Measurements from ENCODE around the gene TMEM200A.
A peak's percentile ranks its signal among the peaks of the same experiment; 100 is the strongest.

The TMEM200A gene

DNA sequence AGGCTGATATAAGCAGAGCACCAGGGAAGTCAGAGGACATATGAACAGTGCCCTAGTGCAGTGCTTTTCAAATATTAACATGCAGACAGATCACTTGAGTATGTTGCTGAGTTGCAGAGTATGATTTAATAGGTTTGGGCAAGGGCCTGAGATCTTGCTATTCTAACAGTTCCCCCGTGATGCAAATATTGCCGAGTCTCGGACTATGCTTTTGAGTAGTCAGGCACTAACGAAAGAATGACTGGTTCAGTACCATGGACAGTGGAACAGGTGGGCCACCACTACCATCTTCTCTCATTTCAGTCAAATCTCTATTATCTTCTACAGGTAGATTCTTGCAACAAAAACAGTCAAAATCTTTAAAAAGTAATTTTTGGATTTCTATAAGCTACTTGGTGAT is 3.7 kb upstream of the TMEM200A start:
- no peaks in the 10 kb centered on the region for H3K36me3 ChIP-seq (replicated peaks)
- no peak overlapping the region for H3K4me3 ChIP-seq (ENCODE audit: low read depth, low read length)
- no peak overlapping the region for H3K27ac ChIP-seq
- in situ Hi-C loops (cut with HindIII; ENCODE audit: low pct_ligation_motif_present, low sequenced_read_pairs): no loop called here
- TF ChIP-seq, protein P1, sequence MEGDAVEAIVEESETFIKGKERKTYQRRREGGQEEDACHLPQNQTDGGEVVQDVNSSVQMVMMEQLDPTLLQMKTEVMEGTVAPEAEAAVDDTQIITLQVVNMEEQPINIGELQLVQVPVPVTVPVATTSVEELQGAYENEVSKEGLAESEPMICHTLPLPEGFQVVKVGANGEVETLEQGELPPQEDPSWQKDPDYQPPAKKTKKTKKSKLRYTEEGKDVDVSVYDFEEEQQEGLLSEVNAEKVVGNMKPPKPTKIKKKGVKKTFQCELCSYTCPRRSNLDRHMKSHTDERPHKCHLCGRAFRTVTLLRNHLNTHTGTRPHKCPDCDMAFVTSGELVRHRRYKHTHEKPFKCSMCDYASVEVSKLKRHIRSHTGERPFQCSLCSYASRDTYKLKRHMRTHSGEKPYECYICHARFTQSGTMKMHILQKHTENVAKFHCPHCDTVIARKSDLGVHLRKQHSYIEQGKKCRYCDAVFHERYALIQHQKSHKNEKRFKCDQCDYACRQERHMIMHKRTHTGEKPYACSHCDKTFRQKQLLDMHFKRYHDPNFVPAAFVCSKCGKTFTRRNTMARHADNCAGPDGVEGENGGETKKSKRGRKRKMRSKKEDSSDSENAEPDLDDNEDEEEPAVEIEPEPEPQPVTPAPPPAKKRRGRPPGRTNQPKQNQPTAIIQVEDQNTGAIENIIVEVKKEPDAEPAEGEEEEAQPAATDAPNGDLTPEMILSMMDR (IDR thresholded peaks at IDR 0.05; ENCODE audit: low read depth, low read length, missing control alignments): no peak
- no peak for DNase-seq
- no peaks in the 10 kb centered on the region for H3K27me3 ChIP-seq (replicated peaks)

DNA sequence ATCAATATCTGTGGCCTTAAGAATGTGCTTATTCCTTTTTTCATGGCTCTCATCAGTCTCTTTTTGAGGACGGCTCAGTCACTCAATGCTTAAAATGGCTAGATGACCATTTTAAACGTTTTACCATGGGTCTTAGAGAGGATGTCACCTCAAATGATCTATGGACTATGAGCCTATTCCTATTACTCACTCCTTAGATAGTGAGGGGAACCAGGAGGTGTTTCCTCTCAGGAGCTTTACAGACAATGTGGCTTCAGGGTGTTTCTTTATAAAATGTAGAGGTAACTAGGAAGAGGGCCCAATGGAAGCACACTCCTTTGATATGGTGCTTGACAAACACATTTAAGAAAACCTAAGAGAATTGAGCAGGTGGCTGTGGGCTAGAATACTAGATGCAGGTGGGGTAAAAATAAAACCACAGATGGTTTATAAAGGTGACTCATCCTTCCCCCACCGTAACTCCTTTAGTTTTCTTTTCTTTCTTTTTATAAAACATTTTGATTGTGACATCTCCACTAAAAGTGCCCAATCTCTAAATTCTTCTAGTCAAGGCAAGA is 1.5 kb upstream of the TMEM200A start:
- Histone ChIP-seq H3K27me3 (replicated peaks) (no peaks in the 10 kb centered on the region), H3K4me3 (ENCODE audit: low read depth, low read length) (no peak overlapping the region), H3K36me3 (replicated peaks) (no peaks in the 10 kb centered on the region), H3K27ac (no peak overlapping the region)
- DNase-seq: no peak
- TF ChIP-seq, protein P1 (IDR thresholded peaks at IDR 0.05; ENCODE audit: low read depth, low read length, missing control alignments): no peak
- in situ Hi-C loops (cut with HindIII; ENCODE audit: low pct_ligation_motif_present, low sequenced_read_pairs): no loop called here

GRCh38 chr6:130366107-130367005 is 539 bp downstream of the TMEM200A start:
- DNase-seq: peak; percentile 48
- peak overlapping the region; percentile 86 for H3K4me3 ChIP-seq (ENCODE audit: low read depth, low read length)
- TF ChIP-seq, protein P1 (IDR thresholded peaks at IDR 0.05; ENCODE audit: low read depth, low read length, missing control alignments): peak; percentile 62
- in situ Hi-C loops (cut with HindIII; ENCODE audit: low pct_ligation_motif_present, low sequenced_read_pairs): no loop called here
- H3K36me3 ChIP-seq (replicated peaks): no peaks in the 10 kb centered on the region
- peak overlapping the region; percentile 89 for H3K27ac ChIP-seq
- H3K27me3 ChIP-seq (replicated peaks): no peaks in the 10 kb centered on the region

GRCh38 chr6:130367767-130368166 is 1.9 kb downstream of the TMEM200A start:
- in situ Hi-C loops (cut with HindIII; ENCODE audit: low pct_ligation_motif_present, low sequenced_read_pairs): no loop called here
- TF ChIP-seq, protein P1 (IDR thresholded peaks at IDR 0.05; ENCODE audit: low read depth, low read length, missing control alignments): no peak

DNA sequence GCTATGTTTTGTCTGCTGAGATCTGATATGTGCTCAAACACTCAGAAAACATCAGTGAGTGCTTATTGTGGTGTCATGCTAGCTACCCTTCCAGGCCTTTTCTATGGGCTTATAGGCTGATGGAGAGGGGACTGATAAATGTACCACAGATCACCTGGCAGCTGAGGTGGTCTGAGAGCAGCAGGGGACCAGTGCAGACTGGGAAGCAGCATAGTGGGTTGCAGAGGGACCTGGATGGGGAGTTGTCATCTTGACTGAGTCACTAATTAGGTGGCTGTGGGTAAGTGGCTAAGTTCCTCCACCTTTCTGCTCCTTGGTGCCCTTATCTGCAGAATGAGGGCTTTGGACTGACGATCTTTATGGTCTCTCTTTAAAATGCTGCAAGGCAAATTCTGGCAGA is 2.8 kb downstream of the TMEM200A start:
- no peak overlapping the region for H3K27ac ChIP-seq
- H3K4me3 ChIP-seq (ENCODE audit: low read depth, low read length): peak overlapping the region; percentile 1
- in situ Hi-C loops (cut with HindIII; ENCODE audit: low pct_ligation_motif_present, low sequenced_read_pairs): no loop called here
- no peaks in the 10 kb centered on the region for H3K27me3 ChIP-seq (replicated peaks)
- no peaks in the 10 kb centered on the region for H3K36me3 ChIP-seq (replicated peaks)
- no peak for DNase-seq
- TF ChIP-seq, protein P1 (IDR thresholded peaks at IDR 0.05; ENCODE audit: low read depth, low read length, missing control alignments): no peak

More at GRCh38 chr6:130367767-130368166, 1.9 kb downstream of the TMEM200A start:
- Histone ChIP-seq H3K36me3 (replicated peaks) (no peaks in the 10 kb centered on the region), H3K27me3 (replicated peaks) (no peaks in the 10 kb centered on the region), H3K4me3 (ENCODE audit: low read depth, low read length) (peak overlapping the region; percentile 86), H3K27ac (no peak overlapping the region)
- no peak for DNase-seq
